Measurements from ENCODE around the gene ACSF3. TPM values are rescaled to one million over a fixed set of nuclear protein-coding genes. Genes with fewer than 3 reads are reported as not detected.

Gene ACSF3
- total and polyA plus RNA-seq, 3 experiments from 2014 or later: 35.5 to 43.9 (median 43.6) TPM

DNA sequence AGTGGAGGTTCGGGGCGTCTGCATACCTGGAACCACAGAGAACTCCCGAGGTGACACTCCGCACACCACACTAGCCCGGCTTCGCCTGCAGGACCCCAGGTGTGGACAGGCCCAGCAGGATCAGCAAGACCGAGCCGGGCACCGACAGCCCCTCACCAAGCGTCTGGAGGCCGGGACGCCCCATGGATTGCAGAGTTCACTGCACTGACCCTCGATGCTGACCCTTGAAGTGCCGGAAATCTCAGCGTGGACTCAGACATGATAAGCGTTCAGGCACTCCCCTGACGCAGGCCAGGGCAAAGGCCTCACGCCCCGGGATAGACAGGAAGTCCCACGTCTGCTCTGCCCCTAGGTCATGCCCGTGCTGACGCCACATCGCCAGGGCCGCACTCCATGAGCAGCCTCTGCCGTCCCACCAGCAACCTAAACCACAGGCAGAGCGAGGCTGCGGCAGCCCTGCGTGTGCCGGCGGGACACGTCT, 26.0 kb downstream of the ACSF3 start:
- Mint-ChIP-seq H3K4me1 (peaks cover 32 to 38% (median 35%) of the 10 kb centered on the region in 3 donors), H3K36me3 (peaks cover 12 to 85% (median 22%) of the 10 kb centered on the region in 3 donors), H3K9me3 (no peaks in the 10 kb centered on the region), H3K27me3 (peaks cover 0 to 2% of the 10 kb centered on the region in 2 donors), H3K27ac (peak overlapping the region in 1 of 8 donors; percentile 54), H3K4me3 (no peak overlapping the region)
- H3K36me3 ChIP-seq (ENCODE audit: insufficient read depth, low read length): peaks cover 10% of the 10 kb centered on the region
- H3K4me3 ChIP-seq (ENCODE audit: low read length): no peak overlapping the region
- DNase-seq: no peak
- ChIA-PET CTCF (no interaction called here), POLR2A (no interaction called here)
- no peak overlapping the region for H3K27ac ChIP-seq (ENCODE audit: low read depth, low read length)
- H3K9me3 ChIP-seq (ENCODE audit: low read length): no peaks in the 10 kb centered on the region
- H3K27me3 ChIP-seq (ENCODE audit: insufficient read depth, low read length, poor library complexity, severe bottlenecking): no peaks in the 10 kb centered on the region
- peaks cover 48% of the 10 kb centered on the region for H3K4me1 ChIP-seq (ENCODE audit: insufficient read depth, low read length)

DNA sequence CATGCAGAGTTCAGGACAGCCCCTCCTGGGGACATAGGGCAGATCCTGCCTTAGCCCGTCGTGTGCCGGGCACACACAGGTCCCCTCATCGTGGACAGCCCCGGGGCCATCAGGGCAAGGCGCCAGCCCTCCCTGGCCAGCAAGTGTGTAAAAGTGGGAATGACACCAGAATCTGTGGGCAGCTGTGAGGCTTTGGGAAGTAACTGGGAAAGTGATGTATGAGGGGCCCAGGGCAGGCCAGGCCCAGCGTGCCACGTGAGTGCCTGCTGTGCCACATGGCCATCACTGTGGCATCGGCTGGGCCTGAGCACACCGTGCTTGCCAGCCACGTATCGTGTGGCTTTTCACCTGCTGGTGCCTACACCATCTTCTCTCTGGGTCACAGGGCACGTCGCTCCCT, 26.6 kb downstream of the ACSF3 start:
- no peaks in the 10 kb centered on the region for H3K9me3 Mint-ChIP-seq
- no peak overlapping the region for H3K27ac ChIP-seq (ENCODE audit: low read depth, low read length)
- H3K4me3 Mint-ChIP-seq: no peak overlapping the region
- POLR2A ChIA-PET: no interaction called here
- H3K36me3 Mint-ChIP-seq: peaks cover 6 to 81% (median 18%) of the 10 kb centered on the region in 3 donors
- H3K4me3 ChIP-seq (ENCODE audit: low read length): no peak overlapping the region
- H3K4me1 ChIP-seq (ENCODE audit: insufficient read depth, low read length): peaks cover 43% of the 10 kb centered on the region
- peaks cover 26 to 34% (median 29%) of the 10 kb centered on the region in 3 donors for H3K4me1 Mint-ChIP-seq
- peaks cover 10% of the 10 kb centered on the region for H3K36me3 ChIP-seq (ENCODE audit: insufficient read depth, low read length)
- H3K9me3 ChIP-seq (ENCODE audit: low read length): no peaks in the 10 kb centered on the region
- DNase-seq: no peak
- H3K27ac Mint-ChIP-seq: peak overlapping the region in 2 of 8 donors; percentile 40 to 71
- CTCF ChIA-PET: no interaction called here
- H3K27me3 Mint-ChIP-seq: peaks cover 0 to under 1% of the 10 kb centered on the region in 2 donors
- H3K27me3 ChIP-seq (ENCODE audit: insufficient read depth, low read length, poor library complexity, severe bottlenecking): no peaks in the 10 kb centered on the region

DNA sequence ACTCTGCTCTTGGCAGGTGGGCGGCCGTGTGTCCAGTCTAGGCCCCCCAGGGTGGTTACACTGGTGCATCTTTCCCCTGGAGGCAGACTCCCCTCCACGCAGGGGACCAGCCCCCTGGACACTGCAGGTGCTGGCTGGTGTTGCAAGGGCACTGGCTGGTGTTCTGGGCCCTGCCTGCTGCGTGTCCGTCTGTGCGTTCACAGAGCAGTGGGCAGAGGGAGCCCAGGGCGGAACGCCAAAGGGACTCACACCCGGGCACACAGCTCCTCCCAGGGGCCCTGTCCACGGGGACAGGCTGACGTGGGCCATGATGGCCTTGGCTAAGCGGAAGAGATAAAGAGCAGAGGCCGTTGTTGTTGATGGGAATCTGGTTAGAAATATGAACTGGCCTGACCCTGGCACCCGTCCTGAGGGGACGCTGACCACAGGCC, 27.3 kb downstream of the ACSF3 start:
- peak overlapping the region in 3 of 8 donors; percentile 27 to 68 (median 33) for H3K27ac Mint-ChIP-seq
- no peak for DNase-seq
- H3K27me3 Mint-ChIP-seq: no peaks in the 10 kb centered on the region
- Histone ChIP-seq H3K9me3 (ENCODE audit: low read length) (no peaks in the 10 kb centered on the region), H3K27ac (ENCODE audit: low read depth, low read length) (no peak overlapping the region), H3K4me3 (ENCODE audit: low read length) (no peak overlapping the region), H3K4me1 (ENCODE audit: insufficient read depth, low read length) (peaks cover 38% of the 10 kb centered on the region), H3K36me3 (ENCODE audit: insufficient read depth, low read length) (peaks cover 10% of the 10 kb centered on the region), H3K27me3 (ENCODE audit: insufficient read depth, low read length, poor library complexity, severe bottlenecking) (no peaks in the 10 kb centered on the region)
- CTCF ChIA-PET: no interaction called here
- H3K4me1 Mint-ChIP-seq: peaks cover 22 to 28% (median 23%) of the 10 kb centered on the region in 3 donors
- no peaks in the 10 kb centered on the region for H3K9me3 Mint-ChIP-seq
- POLR2A ChIA-PET: no interaction called here
- peaks cover 5 to 80% (median 18%) of the 10 kb centered on the region in 3 donors for H3K36me3 Mint-ChIP-seq
- H3K4me3 Mint-ChIP-seq: no peak overlapping the region

DNA sequence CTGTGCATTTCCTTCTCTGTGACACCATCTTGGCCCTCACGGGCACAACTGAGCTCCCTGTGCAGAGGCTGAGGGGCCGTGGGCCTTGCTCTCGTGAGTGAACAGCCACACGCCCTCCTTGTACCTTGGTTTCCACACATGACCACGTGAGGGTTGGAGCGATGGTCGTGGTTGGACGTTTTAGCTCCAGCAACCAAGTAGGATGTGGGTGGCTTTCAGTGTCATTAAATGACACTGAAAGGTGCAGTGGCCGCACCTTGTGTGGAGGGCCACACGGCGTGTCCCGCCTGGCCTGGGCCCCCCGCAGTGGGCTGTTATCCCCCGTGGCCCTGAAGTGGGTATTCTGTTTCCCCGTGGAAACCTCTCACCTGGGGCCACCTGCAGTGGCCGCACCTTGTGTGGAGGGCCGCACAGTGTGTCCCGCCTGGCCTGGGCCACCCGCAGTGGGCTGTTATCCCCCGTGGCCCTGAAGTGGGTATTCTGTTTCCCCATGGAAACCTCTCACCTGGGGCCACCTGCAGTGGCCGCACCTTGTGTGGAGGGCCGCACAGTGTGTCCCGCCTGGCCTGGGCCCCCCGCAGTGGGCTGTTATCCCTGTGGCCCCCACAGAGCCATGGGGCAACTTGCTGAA, 28.2 kb downstream of the ACSF3 start:
- peaks cover 17 to 21% (median 18%) of the 10 kb centered on the region in 3 donors for H3K4me1 Mint-ChIP-seq
- Histone ChIP-seq H3K27ac (ENCODE audit: low read depth, low read length) (no peak overlapping the region), H3K36me3 (ENCODE audit: insufficient read depth, low read length) (peaks cover 9% of the 10 kb centered on the region), H3K4me1 (ENCODE audit: insufficient read depth, low read length) (peaks cover 29% of the 10 kb centered on the region), H3K4me3 (ENCODE audit: low read length) (no peak overlapping the region), H3K27me3 (ENCODE audit: insufficient read depth, low read length, poor library complexity, severe bottlenecking) (no peaks in the 10 kb centered on the region), H3K9me3 (ENCODE audit: low read length) (no peaks in the 10 kb centered on the region)
- no peaks in the 10 kb centered on the region for H3K9me3 Mint-ChIP-seq
- H3K27me3 Mint-ChIP-seq: no peaks in the 10 kb centered on the region
- CTCF ChIA-PET: no interaction called here
- peak overlapping the region in 4 of 8 donors; percentile 58 to 86 (median 84) for H3K27ac Mint-ChIP-seq
- POLR2A ChIA-PET: no interaction called here
- DNase-seq: peak in 1 of 5 donors; percentile 44
- H3K36me3 Mint-ChIP-seq: peaks cover 7 to 82% (median 19%) of the 10 kb centered on the region in 3 donors
- no peak overlapping the region for H3K4me3 Mint-ChIP-seq

DNA sequence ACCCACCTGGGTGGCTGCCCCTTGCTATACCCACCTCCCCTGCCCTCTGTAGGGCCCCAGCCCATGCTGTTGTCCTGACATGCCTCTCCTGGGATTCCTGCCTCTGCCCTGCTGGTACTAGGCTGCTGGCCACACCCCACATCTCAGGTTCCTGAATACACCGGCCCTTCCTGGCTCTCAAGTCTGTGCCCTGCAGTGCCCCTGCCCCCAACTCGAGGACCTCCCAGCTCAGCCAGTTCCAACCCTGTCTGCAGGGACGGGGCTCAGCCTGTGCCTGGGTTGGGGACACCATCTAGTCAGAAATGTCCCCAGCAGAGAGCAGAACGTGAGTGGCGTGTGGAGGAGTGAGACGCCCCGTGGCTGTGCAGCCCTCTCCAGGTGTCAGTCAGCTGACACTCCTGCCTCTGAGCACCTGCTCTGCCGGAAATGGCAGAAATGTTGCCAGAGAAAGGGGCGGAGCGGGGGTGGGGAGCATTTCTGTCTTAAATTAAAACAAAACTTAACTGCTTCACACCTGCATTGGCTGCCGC, 28.7 kb downstream of the ACSF3 start:
- peak overlapping the region in 7 of 8 donors; percentile 43 to 86 (median 82) for H3K27ac Mint-ChIP-seq
- peaks cover 4% of the 10 kb centered on the region for H3K36me3 ChIP-seq (ENCODE audit: insufficient read depth, low read length)
- no peak overlapping the region for H3K27ac ChIP-seq (ENCODE audit: low read depth, low read length)
- peaks cover 7 to 79% (median 16%) of the 10 kb centered on the region in 3 donors for H3K36me3 Mint-ChIP-seq
- no peaks in the 10 kb centered on the region for H3K9me3 ChIP-seq (ENCODE audit: low read length)
- no peaks in the 10 kb centered on the region for H3K27me3 Mint-ChIP-seq
- no peaks in the 10 kb centered on the region for H3K27me3 ChIP-seq (ENCODE audit: insufficient read depth, low read length, poor library complexity, severe bottlenecking)
- POLR2A ChIA-PET: no interaction called here
- peak overlapping the region in 2 of 7 donors; percentile 48 to 82 for H3K4me3 Mint-ChIP-seq
- H3K9me3 Mint-ChIP-seq: no peaks in the 10 kb centered on the region
- H3K4me3 ChIP-seq (ENCODE audit: low read length): peak overlapping the region; percentile 31
- CTCF ChIA-PET: no interaction called here
- peaks cover 26% of the 10 kb centered on the region for H3K4me1 ChIP-seq (ENCODE audit: insufficient read depth, low read length)
- DNase-seq: peak; percentile 26 to 83 (median 59)
- H3K4me1 Mint-ChIP-seq: peaks cover 12 to 18% (median 16%) of the 10 kb centered on the region in 3 donors

DNA sequence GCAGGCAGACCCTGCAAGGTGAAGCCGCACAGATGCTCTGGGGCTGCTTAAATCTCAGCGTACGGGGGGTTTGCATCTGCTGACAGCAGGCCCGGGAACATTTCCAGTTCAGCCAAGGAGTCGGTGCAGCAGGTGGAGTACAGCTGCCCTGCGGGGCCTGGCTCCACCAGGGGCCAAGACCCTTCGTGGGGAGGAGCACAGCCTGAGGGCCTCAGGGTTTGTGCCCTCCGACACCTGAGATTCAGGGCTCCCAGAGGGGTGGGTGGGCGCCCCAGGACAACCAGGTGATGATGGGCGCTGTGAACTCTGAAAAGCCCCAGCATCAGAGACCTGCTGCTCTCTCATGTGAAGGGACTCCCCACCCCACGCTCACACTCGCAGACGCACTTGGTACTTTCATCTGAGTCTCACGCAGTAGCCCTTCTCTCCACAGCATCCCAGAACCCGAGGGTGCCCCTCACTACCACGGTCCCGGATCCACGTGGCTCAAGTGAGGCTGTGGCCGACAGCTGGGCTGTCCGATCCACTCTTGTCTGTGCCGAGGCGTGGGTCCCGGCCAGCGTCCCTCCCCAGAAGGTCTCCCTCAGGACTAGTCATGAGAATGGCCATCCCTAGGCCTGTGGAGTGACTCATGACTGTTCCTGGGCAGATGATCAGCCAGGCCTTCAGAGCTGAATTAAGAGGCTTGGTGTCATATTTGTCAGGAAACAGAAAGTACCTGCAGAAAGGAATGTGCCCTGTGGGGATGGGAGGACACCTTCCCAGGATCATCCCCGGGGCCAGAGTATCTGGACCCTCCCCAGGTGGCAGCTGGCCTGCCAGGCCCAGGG, 29.6 kb downstream of the ACSF3 start:
- Mint-ChIP-seq H3K36me3 (peaks cover 7 to 74% (median 14%) of the 10 kb centered on the region in 3 donors), H3K4me3 (peak overlapping the region in 1 of 7 donors; percentile 48), H3K27me3 (no peaks in the 10 kb centered on the region), H3K4me1 (peaks cover 12 to 17% (median 16%) of the 10 kb centered on the region in 3 donors), H3K9me3 (no peaks in the 10 kb centered on the region), H3K27ac (peak overlapping the region in 5 of 8 donors; percentile 37 to 86 (median 85))
- Histone ChIP-seq H3K9me3 (ENCODE audit: low read length) (no peaks in the 10 kb centered on the region), H3K36me3 (ENCODE audit: insufficient read depth, low read length) (no peaks in the 10 kb centered on the region), H3K27me3 (ENCODE audit: insufficient read depth, low read length, poor library complexity, severe bottlenecking) (no peaks in the 10 kb centered on the region), H3K4me1 (ENCODE audit: insufficient read depth, low read length) (peaks cover 26% of the 10 kb centered on the region), H3K27ac (ENCODE audit: low read depth, low read length) (no peak overlapping the region), H3K4me3 (ENCODE audit: low read length) (peak overlapping the region; percentile 31)
- CTCF ChIA-PET: no interaction called here
- no peak for DNase-seq
- POLR2A ChIA-PET: no interaction called here

DNA sequence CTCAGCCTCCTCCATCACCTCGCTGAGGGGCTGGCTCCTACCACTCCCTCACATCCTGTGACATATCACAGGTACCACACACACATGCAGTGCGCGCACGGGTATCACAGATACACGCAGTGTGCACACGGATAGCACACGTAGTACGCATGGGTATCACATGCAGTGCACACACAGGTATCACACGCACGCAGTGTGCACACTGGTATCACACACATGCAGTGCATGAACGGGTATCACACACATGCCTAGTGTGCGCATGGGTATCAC, 30.1 kb downstream of the ACSF3 start:
- Histone ChIP-seq H3K4me1 (ENCODE audit: insufficient read depth, low read length) (peaks cover 26% of the 10 kb centered on the region), H3K27me3 (ENCODE audit: insufficient read depth, low read length, poor library complexity, severe bottlenecking) (no peaks in the 10 kb centered on the region), H3K27ac (ENCODE audit: low read depth, low read length) (no peak overlapping the region), H3K36me3 (ENCODE audit: insufficient read depth, low read length) (no peaks in the 10 kb centered on the region), H3K4me3 (ENCODE audit: low read length) (no peak overlapping the region), H3K9me3 (ENCODE audit: low read length) (no peaks in the 10 kb centered on the region)
- no peak overlapping the region for H3K4me3 Mint-ChIP-seq
- DNase-seq: no peak
- H3K36me3 Mint-ChIP-seq: peaks cover 7 to 72% (median 12%) of the 10 kb centered on the region in 3 donors
- CTCF ChIA-PET: no interaction called here
- peak overlapping the region in 4 of 8 donors; percentile 43 to 64 (median 55) for H3K27ac Mint-ChIP-seq
- POLR2A ChIA-PET: no interaction called here
- no peaks in the 10 kb centered on the region for H3K9me3 Mint-ChIP-seq
- H3K4me1 Mint-ChIP-seq: peaks cover 14 to 17% (median 14%) of the 10 kb centered on the region in 3 donors
- no peaks in the 10 kb centered on the region for H3K27me3 Mint-ChIP-seq

DNA sequence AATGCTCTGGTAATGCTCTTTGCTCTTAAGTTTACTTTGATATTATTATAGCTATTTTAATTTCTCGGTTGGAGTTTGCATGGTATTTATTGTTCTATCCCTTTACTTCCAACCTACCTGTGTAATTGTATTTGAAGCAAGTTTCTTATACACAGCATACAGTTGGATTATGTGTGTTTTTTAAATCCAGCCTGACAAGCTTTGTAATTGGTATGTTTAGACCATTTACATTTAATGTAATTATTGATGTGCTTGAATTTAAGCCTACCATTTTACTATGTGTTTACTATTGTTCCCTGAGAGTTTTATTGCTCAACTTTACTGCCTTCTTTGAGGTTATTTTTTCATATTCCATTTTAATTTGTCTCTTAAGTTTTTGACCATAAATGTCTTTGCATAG, 35.7 kb downstream of the ACSF3 start:
- POLR2A ChIA-PET: no interaction called here
- no peaks in the 10 kb centered on the region for H3K9me3 Mint-ChIP-seq
- H3K36me3 Mint-ChIP-seq: peaks cover 7 to 67% (median 24%) of the 10 kb centered on the region in 3 donors
- no peak overlapping the region for H3K27ac Mint-ChIP-seq
- H3K27me3 Mint-ChIP-seq: no peaks in the 10 kb centered on the region
- DNase-seq: no peak
- no peaks in the 10 kb centered on the region for H3K4me1 ChIP-seq (ENCODE audit: insufficient read depth, low read length)
- H3K27me3 ChIP-seq (ENCODE audit: insufficient read depth, low read length, poor library complexity, severe bottlenecking): no peaks in the 10 kb centered on the region
- no peak overlapping the region for H3K4me3 Mint-ChIP-seq
- peaks cover 4 to 26% (median 18%) of the 10 kb centered on the region in 3 donors for H3K4me1 Mint-ChIP-seq
- no peak overlapping the region for H3K27ac ChIP-seq (ENCODE audit: low read depth, low read length)
- H3K36me3 ChIP-seq (ENCODE audit: insufficient read depth, low read length): peaks cover 8% of the 10 kb centered on the region
- no peak overlapping the region for H3K4me3 ChIP-seq (ENCODE audit: low read length)
- CTCF ChIA-PET: no interaction called here
- H3K9me3 ChIP-seq (ENCODE audit: low read length): no peaks in the 10 kb centered on the region
